ENCODE data around the gene ALKBH5.

The ALKBH5 gene

DNA sequence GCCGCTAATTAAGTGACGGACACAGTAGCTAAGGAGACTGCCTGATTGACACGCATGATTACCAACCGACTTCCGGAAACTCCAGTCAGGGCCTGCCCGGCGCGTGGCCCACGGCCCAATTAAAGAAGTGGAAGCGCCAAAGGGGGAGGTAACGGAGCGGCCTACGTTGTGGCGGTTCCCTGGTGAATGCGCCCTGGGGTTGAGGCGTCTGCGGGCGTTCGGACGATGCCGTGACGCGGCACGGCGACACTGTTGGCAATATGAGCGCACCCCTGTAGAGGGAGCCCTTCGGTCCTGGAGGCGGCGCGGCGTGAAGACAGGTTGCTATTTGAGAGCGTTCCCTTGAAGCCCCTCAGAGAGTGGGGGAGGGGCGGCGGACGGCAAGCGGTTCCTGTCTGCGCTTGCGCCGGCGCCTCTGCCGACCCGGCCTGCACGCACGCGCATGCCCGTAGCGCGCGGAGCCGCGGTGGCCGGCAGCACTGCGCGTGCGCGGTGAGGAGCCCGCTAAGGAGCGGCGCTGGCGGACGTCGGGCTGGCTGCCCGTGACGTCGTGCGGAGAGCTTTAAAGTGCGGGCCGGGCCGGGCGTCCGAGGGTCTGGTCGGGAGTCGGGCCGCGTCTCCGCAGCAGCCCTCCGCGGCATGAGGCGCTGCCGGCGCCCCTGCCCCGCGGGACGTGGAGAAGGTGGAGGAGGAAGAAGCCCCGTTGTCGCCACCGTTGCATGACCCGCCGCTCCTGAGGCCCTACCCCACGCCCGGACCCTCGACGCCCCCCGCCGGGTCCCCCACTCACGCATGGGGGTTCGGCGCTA is at the start of gene ALKBH5:
TSS of gene ALKBH5 (plus strand) at position 495 of the 809 bp plus-strand sequence. CDS start 416 bp downstream, outside the sequence.
- DNase-seq (ENCODE audit: low read depth), result peak; percentile 94

DNA sequence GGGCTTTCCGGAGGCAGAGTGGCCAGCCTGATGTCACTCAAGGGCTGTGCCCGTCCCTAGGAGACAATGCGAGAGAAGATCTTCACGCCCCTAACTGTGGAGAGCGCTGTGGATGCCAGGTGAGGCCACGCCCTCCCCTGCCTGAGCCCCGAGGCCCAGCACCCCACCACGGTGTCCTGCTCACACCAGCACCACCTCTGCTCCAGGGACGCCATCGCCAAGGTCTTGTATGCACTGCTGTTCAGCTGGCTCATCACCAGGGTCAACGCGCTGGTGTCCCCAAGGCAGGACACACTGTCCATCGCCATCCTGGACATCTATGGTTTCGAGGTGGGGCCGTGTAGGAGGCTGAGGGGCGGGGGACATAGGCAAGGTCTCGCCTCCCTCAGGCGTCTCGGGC is 47.3 kb upstream of the ALKBH5 start:
- DNase-seq (ENCODE audit: low read depth), result no peak

DNA sequence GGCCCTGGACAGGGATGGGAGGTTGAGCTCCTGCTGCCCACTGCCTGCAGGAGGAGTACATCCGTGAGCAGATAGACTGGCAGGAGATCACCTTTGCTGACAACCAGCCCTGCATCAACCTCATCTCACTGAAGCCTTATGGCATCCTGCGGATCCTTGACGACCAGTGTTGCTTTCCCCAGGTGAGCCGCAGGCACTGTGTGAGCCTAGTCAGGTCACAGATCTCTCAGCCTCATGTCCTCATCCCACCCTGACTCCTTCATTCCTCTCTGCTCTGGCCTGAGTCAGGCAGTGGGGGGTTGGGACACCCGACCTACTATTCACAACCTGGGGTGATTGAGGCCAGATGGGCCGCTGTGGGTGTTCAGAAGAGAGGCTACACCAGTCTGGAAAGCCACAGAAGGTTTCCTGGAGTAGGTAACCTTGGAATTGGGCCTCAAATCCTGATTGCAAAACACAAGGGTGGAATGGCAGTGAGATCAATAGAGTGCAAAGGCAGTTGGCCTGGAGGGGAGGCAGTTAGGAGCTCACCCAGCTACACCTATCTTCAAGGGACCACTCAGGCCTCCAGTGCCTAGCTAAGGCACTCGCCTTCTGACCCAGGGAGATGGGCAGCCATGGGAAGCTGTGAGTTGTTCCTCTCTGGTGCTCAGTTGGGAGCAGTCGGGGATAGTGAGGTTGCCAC is 45.4 kb upstream of the ALKBH5 start:
- no peak for DNase-seq (ENCODE audit: low read depth)

DNA sequence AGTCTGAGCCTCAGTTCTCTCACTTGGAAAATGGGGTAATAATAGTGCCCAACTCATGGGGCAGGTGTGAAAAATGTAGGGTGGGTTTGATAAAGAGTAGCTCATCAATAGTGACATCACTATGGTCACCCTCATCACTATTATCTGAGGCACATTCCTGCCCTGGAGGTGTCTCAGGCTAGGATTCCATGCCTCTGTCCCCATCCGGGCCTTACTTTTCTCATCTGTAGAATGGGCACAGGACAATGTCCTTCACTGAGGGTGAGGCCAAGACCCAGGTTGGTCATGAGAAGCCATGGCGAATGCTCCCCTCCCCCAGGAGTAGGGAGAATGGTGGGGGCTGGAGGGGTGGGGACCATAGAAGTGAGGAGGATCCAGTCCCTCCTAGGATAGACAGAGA is 44.5 kb upstream of the ALKBH5 start:
- DNase-seq (ENCODE audit: low read depth), result no peak

DNA sequence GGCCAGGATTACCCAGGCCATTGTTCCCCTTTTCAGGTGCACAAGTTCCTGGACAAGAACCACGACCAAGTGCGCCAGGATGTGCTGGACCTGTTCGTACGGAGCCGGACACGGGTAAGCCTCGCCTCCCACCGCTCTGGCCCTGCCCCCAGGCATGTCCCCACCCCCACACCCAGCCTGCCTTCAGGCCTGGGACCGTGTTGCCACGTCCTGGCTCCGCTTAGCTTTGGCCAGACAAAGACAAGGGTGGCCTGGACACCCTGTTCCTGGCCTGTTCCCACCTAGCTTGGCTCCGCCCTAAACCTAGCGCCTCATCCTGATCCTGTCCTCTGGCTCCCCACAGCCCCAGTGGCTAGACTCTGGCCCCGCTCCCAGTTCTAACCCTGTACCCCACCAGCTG is 44.1 kb upstream of the ALKBH5 start:
- no peak for DNase-seq (ENCODE audit: low read depth)

DNA sequence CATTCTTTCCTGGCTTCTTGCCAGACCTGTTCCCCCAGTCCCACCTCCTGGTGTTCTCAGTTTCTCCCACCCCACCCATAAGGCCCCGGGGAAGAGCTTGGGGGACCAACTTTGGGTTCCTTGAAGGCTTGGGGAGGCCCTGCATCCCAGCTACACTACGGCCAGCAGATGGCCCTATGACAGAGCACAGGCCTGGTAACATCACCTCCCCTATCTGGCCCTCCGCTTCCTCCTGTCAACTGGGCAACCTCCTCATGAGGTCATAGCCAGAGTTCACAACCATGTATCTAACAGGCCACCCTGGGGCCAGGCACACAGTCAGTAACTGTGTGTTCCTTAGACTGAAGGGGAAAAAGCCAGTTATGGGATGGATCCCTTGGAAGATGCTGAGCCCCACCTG is 43.7 kb upstream of the ALKBH5 start:
- no peak for DNase-seq (ENCODE audit: low read depth)

DNA sequence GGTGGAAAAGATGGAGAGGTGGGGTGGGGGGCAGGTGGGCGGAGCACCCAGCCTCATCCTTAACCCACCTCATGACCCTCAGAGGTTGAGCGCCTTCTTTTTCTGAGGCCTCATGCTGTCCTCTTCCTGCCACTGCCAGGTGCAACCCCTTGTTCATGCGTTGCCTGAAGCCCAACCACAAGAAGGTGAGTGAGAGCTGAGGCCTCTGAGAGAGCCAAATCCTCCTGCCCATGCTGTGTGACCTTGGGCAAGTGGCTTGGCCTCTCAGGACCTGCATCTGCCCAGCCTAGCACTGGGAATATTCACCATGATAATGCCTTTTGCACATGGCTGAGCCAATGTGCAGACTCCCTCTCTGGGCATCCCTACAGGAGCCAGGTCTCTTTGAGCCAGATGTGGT is 43.0 kb upstream of the ALKBH5 start:
- no peak for DNase-seq (ENCODE audit: low read depth)

DNA sequence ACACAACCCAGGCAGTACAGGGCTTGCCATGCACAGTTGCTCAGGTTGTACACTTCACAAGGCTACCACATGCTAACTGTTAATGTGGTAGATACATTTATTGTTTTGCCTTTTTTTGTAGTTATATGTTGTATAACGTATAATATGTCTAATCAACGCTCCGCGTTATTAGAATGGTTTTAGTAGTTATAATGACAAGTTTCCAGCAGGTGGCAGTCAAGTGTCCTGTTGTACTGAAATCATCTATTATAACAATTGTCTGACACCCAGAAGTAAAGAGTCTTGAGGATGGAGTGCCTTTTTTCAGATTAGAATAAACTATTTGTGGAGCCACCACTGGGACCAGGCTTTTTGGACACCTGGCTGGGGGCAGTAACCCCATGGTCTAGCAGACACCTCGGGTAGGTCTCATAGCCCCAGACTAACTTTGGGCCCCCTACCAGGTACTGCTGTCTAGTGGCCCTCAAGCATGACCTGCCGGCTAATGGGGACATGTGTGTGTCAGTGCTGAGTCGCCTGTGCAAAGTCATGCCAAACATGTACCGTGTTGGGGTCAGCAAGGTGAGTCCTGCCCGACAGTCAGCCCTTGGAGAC is 42.3 kb upstream of the ALKBH5 start:
- DNase-seq (ENCODE audit: low read depth), result no peak

DNA sequence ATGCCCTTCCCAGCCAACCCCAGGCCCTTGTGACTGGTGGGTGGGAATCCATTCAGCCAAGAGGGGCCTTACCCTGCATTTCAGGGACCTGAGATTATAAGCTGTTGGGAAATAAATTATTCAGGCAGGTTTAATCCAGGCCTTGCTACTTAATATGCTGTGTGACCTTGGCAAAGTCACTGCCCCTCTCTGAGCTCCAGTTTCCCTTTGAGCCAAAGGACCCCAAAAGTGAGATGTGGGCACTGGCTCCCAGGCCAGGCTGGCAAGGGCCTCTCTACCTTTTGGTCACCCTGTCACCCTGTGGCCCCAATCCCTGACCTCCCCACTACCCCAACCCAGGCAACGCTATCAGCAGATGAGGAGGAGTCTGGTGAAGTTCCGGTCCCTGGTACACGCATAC is 41.2 kb upstream of the ALKBH5 start:
- DNase-seq (ENCODE audit: low read depth), result no peak

DNA sequence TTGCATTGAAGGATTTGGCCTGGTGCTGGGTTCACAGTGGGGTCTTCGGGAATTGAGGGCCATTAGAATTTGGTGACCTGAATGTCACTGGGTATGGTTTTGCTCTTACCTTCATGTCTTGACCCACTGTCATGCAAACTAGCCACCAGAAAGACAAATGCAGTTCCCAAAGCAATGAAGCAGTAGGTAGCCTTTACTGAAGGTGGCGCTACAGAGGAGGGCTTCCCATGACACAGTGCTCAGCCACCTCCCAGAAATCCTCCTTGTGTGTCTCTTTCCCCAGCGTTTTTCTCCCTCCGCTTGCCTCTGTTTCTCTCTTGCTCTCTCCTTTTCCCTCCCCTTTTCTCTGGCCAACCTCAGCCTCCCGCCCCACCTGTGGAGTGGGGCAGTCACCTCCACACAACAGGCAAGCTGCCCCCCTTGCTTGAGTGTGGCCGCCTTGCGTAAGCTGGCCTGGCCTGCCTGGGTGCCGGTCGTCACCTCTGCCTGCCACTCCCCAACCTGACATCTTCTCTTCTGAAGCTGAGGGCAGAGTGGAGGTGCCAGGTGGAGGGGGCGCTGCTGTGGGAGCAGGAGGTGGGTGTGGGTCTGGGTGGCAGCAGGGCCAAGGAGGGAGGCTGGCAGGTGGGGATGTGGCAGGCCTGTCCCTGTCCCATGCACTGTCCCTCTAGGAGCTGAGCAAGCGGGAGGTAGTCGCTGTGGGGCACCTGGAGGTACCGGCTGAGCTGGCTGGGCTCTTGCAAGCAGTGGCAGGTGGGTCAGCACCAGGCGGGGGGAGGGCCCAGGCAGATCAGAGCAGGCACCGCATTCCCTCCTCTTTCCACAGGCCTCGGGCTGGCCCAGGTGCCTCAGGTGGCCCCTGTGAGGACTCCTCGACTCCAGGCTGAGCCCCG is 40.3 kb upstream of the ALKBH5 start:
- DNase-seq (ENCODE audit: low read depth), result no peak

DNA sequence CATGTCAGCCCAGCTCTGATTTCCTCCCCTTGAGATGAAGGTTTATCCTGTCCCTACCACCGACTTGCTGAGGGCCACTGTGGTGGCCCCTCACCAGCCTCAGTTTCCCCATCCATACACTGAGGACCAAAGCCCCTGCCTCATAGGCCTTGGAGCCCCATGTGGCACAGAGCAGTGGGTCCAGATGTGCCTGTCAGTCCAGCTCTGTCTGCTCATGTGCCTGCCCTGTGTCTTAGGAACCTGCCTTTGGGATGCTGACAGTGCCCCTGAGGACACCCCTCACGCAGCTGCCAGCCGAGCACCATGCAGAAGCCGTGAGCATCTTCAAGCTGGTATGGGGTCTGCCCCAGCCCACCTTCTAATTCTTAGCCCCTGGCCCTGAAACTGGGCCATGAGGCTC is 39.4 kb upstream of the ALKBH5 start:
- DNase-seq (ENCODE audit: low read depth), result no peak

DNA sequence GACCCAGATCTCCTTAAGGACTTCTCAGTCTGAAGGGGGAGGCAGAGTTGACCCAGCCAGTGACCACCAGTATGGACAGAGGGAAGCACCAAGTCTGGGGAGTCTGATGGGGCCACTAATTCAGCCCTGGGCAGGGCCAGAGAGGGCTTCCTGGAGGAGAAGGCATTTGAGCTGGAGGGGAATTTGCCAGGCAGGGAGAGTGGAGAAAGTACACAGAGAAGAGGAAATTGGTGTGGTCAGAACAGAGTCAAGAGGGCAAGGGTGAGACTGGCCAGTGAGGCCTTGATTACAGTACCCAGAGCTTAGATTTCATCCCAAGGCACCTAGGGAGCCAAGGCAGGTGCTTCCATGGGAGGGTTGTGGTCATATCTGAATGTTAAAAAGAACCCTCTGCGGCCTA is 38.8 kb upstream of the ALKBH5 start:
- DNase-seq (ENCODE audit: low read depth), result no peak

DNA sequence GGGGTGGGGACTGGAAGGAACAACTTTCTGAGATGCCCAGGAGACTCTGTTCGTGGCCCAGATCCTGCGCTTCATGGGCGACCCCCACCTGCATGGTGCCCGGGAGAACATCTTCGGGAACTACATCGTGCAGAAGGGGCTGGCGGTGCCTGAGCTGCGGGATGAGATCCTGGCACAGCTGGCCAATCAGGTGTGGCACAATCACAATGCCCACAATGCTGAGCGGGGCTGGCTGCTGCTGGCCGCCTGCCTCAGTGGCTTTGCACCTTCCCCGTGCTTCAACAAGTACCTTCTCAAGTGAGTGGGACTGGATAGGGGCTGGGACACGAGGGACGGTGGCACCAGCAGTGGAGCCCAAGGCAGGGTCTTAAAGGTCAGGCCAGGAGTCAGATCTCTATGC is 37.8 kb upstream of the ALKBH5 start:
- DNase-seq (ENCODE audit: low read depth), result no peak

DNA sequence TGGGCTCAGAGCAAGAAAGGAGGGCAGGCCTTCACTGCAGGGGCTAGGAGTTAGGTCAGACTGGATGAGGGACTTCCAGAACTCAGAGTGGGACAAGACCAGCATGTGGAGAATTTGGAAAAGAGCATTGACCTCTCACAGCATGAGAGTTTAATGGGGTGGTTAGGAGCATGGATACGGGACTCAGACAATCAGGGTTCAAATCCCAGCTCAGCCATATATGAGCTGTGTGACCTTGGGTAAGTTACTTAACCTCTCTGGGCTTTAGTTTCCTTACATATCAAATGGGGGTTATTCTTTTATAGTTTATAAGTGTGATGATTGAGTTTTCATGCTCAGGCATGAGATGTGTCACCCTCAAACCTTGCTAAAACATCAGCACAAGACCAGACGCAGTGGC is 37.4 kb upstream of the ALKBH5 start:
- DNase-seq (ENCODE audit: low read depth), result no peak

DNA sequence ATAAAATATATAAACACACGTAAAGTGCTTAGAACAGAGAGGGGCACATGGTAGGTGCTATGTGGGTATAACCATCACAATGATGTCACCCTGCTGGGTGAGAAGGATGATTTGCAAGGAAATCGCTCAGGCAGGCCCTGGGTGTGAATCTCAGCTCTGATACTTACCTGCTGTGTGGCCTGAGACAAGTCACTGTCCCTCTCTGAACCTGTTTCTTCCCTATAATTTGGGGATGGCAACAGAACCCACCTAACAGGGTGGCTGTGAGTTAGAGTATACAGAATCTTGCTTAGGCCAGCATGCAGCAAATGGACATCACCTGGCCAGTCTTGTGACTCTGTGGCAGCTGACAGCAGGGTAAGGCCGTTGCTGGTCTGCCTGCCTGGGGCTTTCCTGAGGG is 36.6 kb upstream of the ALKBH5 start:
- no peak for DNase-seq (ENCODE audit: low read depth)

DNA sequence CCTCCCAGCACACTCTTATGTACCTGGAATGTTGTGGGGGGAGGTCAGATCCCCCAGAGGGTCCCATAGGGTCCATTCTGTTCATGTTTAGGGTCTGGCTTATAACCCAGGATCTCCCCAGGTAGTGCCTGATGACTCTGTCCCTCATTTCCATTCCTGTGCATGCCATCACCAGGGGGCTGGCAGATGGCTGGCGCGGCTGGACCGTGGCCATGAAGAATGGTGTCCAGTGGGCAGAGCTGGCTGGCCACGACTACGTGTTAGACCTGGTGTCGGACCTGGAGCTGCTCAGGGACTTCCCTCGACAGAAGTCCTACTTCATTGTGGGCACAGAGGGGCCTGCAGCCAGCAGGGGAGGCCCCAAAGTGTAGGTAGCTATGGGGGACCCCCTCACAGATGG is 35.0 kb upstream of the ALKBH5 start:
- DNase-seq (ENCODE audit: low read depth), result no peak

DNA sequence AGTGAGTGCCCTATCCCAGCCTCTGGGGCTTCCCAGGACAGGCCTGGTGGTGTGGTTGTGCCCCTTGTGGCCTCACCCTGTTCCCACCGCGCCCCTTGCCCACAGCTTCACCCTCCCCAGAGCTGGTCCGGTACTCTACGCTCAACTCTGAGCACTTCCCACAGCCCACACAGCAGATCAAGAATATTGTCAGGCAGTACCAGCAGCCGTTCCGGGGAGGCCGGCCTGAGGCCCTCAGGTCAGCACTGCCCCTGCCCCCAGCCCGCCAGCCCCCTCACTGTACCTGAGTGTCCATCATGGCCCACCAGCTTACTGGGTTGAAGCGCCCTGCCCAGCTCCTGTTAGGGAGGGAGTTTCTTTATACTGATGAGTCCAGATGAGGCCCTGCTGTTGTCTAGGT is 32.3 kb upstream of the ALKBH5 start:
- DNase-seq (ENCODE audit: low read depth), result no peak

DNA sequence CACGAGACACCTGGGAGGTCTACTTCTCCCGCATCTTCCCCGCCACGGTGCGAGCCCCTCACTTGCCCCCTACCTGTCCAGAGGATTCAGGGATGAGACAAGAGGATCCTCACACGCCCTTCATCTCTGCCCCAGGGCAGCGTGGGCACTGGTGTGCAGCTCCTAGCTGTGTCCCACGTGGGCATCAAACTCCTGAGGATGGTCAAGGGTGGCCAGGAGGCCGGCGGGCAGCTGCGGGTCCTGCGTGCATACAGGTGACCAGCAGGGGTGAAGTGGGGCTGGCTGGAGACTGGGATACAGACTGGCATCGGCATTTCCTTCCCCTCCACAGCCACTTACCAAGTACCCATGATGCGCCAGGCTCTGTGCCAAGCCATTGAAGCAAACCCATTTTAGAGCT is 28.4 kb upstream of the ALKBH5 start:
- DNase-seq (ENCODE audit: low read depth), result no peak

DNA sequence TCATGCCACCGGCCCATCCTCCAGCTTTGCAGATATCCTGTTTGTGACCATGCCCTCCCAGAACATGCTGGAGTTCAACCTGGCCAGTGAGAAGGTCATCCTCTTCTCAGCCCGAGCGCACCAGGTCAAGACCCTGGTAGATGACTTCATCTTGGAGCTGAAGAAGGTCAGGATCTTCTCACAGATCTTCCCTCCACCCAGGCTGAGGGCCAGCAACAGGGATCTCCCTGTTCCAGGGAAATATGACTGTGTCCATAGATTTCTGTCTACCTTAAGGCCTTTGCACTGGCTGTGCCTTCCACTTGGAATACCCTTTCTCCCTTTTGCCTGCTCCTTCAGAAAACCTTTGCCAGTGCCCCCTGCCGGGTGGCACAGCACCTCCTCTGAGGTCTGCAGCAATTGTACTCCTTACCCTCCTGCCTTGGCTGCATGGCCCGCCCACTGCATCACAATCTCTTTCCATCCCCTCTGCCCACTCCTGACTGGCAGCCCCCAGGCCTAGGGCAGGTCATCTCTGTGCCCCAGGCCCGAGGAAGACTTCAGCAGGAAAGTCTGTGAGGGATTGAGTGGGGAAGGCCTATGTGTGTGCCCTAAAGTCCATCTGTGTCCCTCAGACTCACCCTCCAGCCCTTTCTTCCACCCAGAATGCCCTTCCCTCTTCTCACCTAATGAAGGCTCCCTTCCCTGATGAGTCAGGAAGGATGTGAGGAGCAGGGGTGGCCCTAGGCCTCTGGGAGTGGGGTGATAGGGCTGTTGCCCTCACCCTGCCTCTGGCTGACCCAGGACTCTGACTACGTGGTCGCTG is 27.3 kb upstream of the ALKBH5 start:
- no peak for DNase-seq (ENCODE audit: low read depth)

DNA sequence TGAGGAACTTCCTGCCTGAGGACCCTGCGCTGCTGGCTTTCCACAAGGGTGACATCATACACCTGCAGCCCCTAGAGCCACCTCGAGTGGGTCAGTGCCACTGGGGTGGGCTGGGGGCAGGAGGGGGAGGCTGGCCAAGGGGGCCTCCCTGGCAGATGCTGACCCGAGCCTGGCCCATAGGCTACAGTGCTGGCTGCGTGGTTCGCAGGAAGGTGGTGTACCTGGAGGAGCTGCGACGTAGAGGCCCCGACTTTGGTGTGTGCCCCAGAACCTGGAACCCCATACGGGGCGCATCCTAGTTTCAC is 26.7 kb upstream of the ALKBH5 start:
- DNase-seq (ENCODE audit: low read depth), result no peak

DNA sequence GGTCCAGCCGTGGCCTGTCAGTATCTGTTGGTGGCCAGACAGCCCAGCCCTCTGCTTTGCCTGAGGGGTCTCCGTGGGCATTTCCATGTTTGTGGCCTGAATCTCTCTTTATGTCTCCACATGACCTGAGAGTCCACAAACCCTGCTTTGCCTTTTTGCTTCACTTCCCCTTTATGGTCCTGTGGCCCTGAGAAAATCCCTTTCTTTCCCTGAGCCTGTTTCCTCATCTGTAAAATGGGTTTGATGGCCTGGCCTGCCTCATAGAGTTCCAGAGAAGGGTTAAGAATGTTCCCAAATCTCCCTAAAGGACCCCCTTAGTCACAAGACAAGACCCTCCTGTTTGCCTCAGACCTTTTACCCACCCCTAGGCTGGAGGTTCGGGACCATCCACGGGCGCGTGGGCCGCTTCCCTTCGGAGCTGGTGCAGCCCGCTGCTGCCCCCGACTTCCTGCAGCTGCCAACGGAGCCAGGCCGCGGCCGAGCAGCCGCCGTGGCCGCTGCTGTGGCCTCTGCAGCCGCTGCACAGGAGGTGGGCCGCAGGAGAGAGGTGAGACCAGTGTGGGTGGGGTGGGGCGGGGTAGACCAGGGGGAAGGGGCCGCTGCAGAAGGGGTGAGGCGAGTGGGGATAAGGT is 26.2 kb upstream of the ALKBH5 start:
- DNase-seq (ENCODE audit: low read depth), result no peak

Data from activated T-helper 1 cell treated with Interleukin-2 at 50 U/mL for 16 hours (primary cell).